Panc1 (cell line): ENCODE results near the gene CNTN4. TPM values are rescaled to one million over a fixed set of nuclear protein-coding genes. Genes with fewer than 3 reads are reported as not detected.

Source experiments
- ATAC-seq: fragments of 200-7000 bp; cut with Tn5 transposase; 2 replicates; pipeline ENCODE4 v1.9.1; 2020; ENCODE audit warnings: mild to moderate bottlenecking, moderate library complexity
- BruUV-seq: library from RNA; stranded (reverse); fragments of 400-500 nt; replicated peaks from 2 replicates; lab custom pipeline; 2021; lab: Mats Ljungman, UMichigan
- CTCF ChIA-PET: fragments of 300-600 bp; sonication (Branson Sonifier 250); formaldehyde crosslinking; loops from one replicate; lab custom pipeline; 2022; ENCODE audit warnings: antibody characterized with exemption; lab: Charles Lee
- POLR2A ChIA-PET: fragments of 300-600 bp; sonication (Branson Sonifier 250); formaldehyde crosslinking; loops from one replicate; lab custom pipeline; 2022; ENCODE audit warnings: antibody characterized with exemption; lab: Charles Lee
- DNase-seq: peaks from one replicate; pipeline ENCODE4 v3.0.0-alpha.2; 2010; ENCODE audit warnings: low read depth, low spot score
- H3K27ac ChIP-seq: 2 replicates; pipeline ENCODE4 v1.5.1; 2011; ENCODE audit warnings: mild to moderate bottlenecking, low read length, inconsistent platforms
- H3K27me3 ChIP-seq: fragments of 200-500 bp; sonication (Bioruptor generic); 2 replicates; pipeline ENCODE4 v1.6.0; 2014; ENCODE audit warnings: low read length, inconsistent platforms; ENCODE audit not compliant: control insufficient read depth, insufficient read depth
- H3K36me3 ChIP-seq: fragments of 200-500 bp; sonication (Bioruptor generic); 2 replicates; pipeline ENCODE4 v1.5.1; 2014; ENCODE audit warnings: inconsistent platforms, mild to moderate bottlenecking, low read length, moderate library complexity; ENCODE audit not compliant: control insufficient read depth, insufficient read depth
- H3K4me1 ChIP-seq: 2 replicates; pipeline ENCODE4 v1.5.1; 2011; ENCODE audit warnings: inconsistent platforms, mild to moderate bottlenecking, low read length, moderate library complexity; ENCODE audit not compliant: control insufficient read depth, insufficient read depth
- H3K4me3 ChIP-seq, 2 experiments: 2 replicates each; pipeline ENCODE4 v1.5.1; 2011 to 2012; ENCODE audit warnings: low read depth in 2 of 2, low read length in 2 of 2, mild to moderate bottlenecking in 2 of 2, inconsistent platforms in 1 of 2, moderate library complexity in 1 of 2
- H3K9me3 ChIP-seq: fragments of 200-500 bp; sonication (Bioruptor generic); 2 replicates; pipeline ENCODE4 v1.5.1; 2014; ENCODE audit warnings: low read depth, mild to moderate bottlenecking, inconsistent platforms, low read length, moderate library complexity; ENCODE audit not compliant: control insufficient read depth, insufficient read depth
- POLR2AphosphoS5 ChIP-seq: IDR thresholded peaks from 2 replicates; pipeline ENCODE4 v1.6.1; 2012; ENCODE audit warnings: mild to moderate bottlenecking, low read depth, low read length, moderate library complexity
- REST ChIP-seq, 2 experiments: IDR thresholded peaks; 2 replicates each; pipeline ENCODE4 v1.6.1; 2011 to 2012; ENCODE audit warnings: low read depth in 2 of 2, control low read depth in 1 of 2, low read length in 1 of 2, mild to moderate bottlenecking in 1 of 2, moderate library complexity in 1 of 2; ENCODE audit not compliant: insufficient read depth in 1 of 2
- SIN3A ChIP-seq: IDR thresholded peaks from 2 replicates; pipeline ENCODE4 v1.6.1; 2012; ENCODE audit warnings: low read depth, mild to moderate bottlenecking, low read length, moderate library complexity, borderline replicate concordance; ENCODE audit not compliant: insufficient read depth
- TCF7L2 ChIP-seq: IDR thresholded peaks from 2 replicates; pipeline ENCODE4 v1.6.1; 2011; ENCODE audit warnings: mild to moderate bottlenecking, low read depth, low read length, inconsistent platforms
- in situ Hi-C: cut with HindIII; loops from 2 replicates; pipeline ENCODE4 v1.10.0; 2016; ENCODE audit warnings: low sequenced_read_pairs, low pct_unique_long_range_greater_than_20kb
- intact Hi-C: fragments of 100-400 bp; cut with micrococcal nuclease; formaldehyde crosslinking; loops from one replicate; pipeline ENCODE4 v1.10.0; 2022; ENCODE audit not compliant: unreplicated experiment
- total RNA-seq: library from RNA; stranded (reverse); gene quantifications from one replicate; pipeline ENCODE4 v1.2.1, GENCODE V29; 2021; ENCODE audit not compliant: unreplicated experiment
- TF ChIP-seq, protein P1 (sequence below): fragments of 450-650 bp; IDR thresholded peaks from 2 replicates; pipeline ENCODE4 v1.5.1; 2017; ENCODE audit warnings: mild to moderate bottlenecking

Gene CNTN4
- total RNA-seq, 1 experiment from 2014 or later: not detected

DNA sequence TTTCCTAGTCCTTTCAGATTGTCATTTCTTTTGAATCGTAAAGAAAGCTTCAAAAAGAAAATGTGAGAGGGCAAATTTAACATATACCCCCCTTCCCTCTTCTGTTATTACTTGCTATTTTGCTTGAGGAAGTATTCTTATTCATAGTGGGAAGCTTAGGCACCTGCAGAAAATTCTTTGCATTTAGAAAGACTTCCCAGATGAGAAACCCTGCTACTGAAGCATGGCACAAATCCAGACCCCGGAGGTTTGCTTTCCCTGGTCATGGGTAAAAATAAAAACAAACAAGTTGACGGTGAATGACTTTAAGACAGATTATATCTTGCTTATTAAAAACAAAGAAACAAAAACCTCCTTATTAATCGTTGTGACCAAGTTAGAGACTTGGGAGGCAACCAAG is 917.6 kb downstream of the CNTN4 start:
- intact Hi-C loops: no loop called here

DNA sequence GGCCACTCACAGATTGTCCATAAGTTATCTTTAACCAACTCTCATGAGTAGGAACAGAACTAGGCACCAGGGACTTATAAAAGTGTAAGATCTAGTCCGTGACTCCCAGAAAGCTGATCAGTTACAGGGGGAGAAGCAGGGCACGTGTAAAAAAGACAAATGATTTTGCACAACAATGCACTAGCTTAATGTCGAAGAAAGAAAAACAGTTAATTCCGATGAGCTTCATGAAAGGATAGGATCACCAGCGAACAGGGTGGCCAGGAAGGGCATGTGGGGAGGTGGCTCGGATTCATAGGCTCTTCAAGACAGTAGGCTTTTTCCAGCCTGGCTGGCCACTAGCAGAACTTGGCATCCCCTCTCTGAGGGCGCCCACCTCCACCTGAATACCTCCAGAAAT is 921.5 kb downstream of the CNTN4 start:
- H3K4me3 ChIP-seq: no peak overlapping the region
- ATAC-seq (no peak), DNase-seq (no peak)
- in situ Hi-C loops (no loop called here), intact Hi-C loops (no loop called here)
- BruUV-seq: no TSS peak
- H3K27me3 ChIP-seq: no peaks in the 10 kb centered on the region
- TF ChIP-seq SIN3A: no peak
- H3K9me3 ChIP-seq: no peaks in the 10 kb centered on the region
- CTCF ChIA-PET: no interaction called here
- no peak overlapping the region for H3K27ac ChIP-seq
- no peaks in the 10 kb centered on the region for H3K4me1 ChIP-seq
- POLR2A ChIA-PET: no interaction called here
- no peaks in the 10 kb centered on the region for H3K36me3 ChIP-seq

More for the DNA sequence above, 917.6 kb downstream of the CNTN4 start:
- POLR2A ChIA-PET: no interaction called here
- ATAC-seq: no peak
- no TSS peak for BruUV-seq
- Histone ChIP-seq H3K36me3 (no peaks in the 10 kb centered on the region), H3K9me3 (no peaks in the 10 kb centered on the region), H3K4me3 (no peak overlapping the region), H3K4me1 (no peaks in the 10 kb centered on the region), H3K27ac (no peak overlapping the region), H3K27me3 (no peaks in the 10 kb centered on the region)
- no peak for DNase-seq
- CTCF ChIA-PET: interaction anchor here (0.6 kb wide), 1 partner anchor 94 kb away, joined by 3 read pairs; no protein-coding TSS in a partner anchor
- no peak for TF ChIP-seq TCF7L2
- TF ChIP-seq REST (IDR thresholded peaks at IDR 0.05; ENCODE audit: insufficient read depth in 1 of 2, low read depth in 2 of 2, low read length in 1 of 2): no peak
- no peak for TF ChIP-seq POLR2AphosphoS5
- TF ChIP-seq SIN3A: no peak
- TF ChIP-seq, protein P1, sequence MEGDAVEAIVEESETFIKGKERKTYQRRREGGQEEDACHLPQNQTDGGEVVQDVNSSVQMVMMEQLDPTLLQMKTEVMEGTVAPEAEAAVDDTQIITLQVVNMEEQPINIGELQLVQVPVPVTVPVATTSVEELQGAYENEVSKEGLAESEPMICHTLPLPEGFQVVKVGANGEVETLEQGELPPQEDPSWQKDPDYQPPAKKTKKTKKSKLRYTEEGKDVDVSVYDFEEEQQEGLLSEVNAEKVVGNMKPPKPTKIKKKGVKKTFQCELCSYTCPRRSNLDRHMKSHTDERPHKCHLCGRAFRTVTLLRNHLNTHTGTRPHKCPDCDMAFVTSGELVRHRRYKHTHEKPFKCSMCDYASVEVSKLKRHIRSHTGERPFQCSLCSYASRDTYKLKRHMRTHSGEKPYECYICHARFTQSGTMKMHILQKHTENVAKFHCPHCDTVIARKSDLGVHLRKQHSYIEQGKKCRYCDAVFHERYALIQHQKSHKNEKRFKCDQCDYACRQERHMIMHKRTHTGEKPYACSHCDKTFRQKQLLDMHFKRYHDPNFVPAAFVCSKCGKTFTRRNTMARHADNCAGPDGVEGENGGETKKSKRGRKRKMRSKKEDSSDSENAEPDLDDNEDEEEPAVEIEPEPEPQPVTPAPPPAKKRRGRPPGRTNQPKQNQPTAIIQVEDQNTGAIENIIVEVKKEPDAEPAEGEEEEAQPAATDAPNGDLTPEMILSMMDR: no peak
- in situ Hi-C loops: no loop called here

- POLR2A ChIA-PET: no interaction called here
- no peak overlapping the region for H3K27ac ChIP-seq
- H3K36me3 ChIP-seq: no peaks in the 10 kb centered on the region
- H3K4me3 ChIP-seq: no peak overlapping the region
- no peaks in the 10 kb centered on the region for H3K9me3 ChIP-seq
- no peak for ATAC-seq
- intact Hi-C loops: no loop called here
- no peak for DNase-seq
- H3K27me3 ChIP-seq: no peaks in the 10 kb centered on the region
- CTCF ChIA-PET: no interaction called here
- BruUV-seq: no TSS peak
- TF ChIP-seq, protein P1: no peak
- TF ChIP-seq TCF7L2 (no peak), REST (IDR thresholded peaks at IDR 0.05; ENCODE audit: insufficient read depth in 1 of 2, low read depth in 2 of 2, low read length in 1 of 2) (no peak), POLR2AphosphoS5 (no peak), SIN3A (no peak)
- in situ Hi-C loops: no loop called here
- no peaks in the 10 kb centered on the region for H3K4me1 ChIP-seq
Measured at GRCh38 chr3:3023111-3023745, 924.6 kb downstream of the CNTN4 start.
